ENCODE measurements around the gene ST6GALNAC3.

Gene ST6GALNAC3

DNA sequence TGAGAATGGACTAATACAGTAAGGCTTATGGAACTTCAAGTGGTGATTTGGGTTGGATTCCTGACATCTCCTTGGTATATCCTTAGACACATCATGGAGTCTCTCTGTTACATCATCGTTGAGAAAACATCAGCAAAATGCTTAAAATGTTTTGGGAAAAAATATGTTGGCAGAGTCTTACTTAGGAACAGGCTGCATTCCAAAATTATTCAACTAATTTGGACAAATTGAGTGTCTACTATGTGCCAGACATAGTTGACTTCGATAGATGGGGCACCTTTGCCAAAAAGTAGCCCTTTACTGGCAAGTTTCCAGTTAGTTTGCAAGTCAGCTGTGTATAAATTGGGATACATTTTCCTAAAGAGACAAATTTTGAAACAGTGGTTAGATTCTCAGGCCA is 539.3 kb downstream of the ST6GALNAC3 start:
- 95 to 98% methylated on average over 2 of the region's 2 CpGs for WGBS, 2 experiments
- H3K27me3 ChIP-seq (ENCODE audit: control insufficient read depth, insufficient read depth, low read length, poor library complexity, severe bottlenecking) = no peaks in the 10 kb centered on the region

DNA sequence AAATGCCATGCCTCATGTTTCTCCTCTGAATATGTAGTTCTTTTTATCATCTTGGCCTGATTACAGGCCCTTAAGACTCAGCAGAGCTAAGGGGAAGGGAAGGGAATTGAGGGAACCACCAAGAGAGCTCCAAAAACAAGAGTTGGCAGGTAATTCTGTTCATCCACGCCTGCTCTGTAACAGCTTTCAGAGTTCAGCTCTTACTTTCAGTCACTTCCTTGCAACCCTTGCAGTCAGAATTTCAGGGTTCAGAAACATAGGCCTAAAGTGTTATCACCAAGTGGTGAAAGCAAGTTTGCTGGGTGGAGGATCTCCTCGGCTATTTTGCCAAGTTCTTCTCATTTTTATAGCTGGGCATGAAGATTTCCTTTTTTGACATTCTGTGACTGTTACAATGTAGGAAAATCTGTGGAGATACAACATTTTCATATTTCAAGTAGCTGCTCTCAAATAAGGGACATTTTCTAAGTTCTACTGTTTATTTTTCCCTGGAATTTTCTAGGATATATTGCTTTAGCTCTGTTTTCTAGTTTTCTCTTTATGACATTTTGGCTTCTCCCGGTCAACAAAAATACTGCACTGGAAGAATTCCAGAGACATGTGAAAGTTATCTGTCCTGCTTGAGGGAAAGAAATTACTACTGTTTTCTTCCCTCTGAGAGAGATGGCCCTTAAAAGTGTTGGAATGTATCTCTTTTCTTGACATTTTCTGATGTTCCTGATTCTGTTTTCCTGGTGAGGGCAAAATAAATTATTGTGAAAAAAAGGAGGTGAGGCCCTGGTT is 540.9 kb downstream of the ST6GALNAC3 start:
- H3K27me3 ChIP-seq (ENCODE audit: control insufficient read depth, insufficient read depth, low read length, poor library complexity, severe bottlenecking) = no peaks in the 10 kb centered on the region
- H3K9me3 ChIP-seq (ENCODE audit: control insufficient read depth, low read length) = no peaks in the 10 kb centered on the region
- H3K4me3 ChIP-seq (ENCODE audit: insufficient read depth, low read depth, low read length) = no peak overlapping the region
- no peaks in the 10 kb centered on the region for H3K36me3 ChIP-seq (ENCODE audit: control insufficient read depth, insufficient read depth, low read length)
- H3K4me1 ChIP-seq (ENCODE audit: control insufficient read depth, insufficient read depth, low read length) = no peaks in the 10 kb centered on the region
- no peak overlapping the region for H3K27ac ChIP-seq (ENCODE audit: insufficient read depth, low read depth, low read length, poor library complexity, severe bottlenecking)
- WGBS, 2 experiments = 93 to 98% methylated on average over 3 of the region's 3 CpGs

More for the DNA sequence above, 539.3 kb downstream of the ST6GALNAC3 start:
- H3K27ac ChIP-seq (ENCODE audit: insufficient read depth, low read depth, low read length, poor library complexity, severe bottlenecking) = no peak overlapping the region
- H3K36me3 ChIP-seq (ENCODE audit: control insufficient read depth, insufficient read depth, low read length) = no peaks in the 10 kb centered on the region
- H3K9me3 ChIP-seq (ENCODE audit: control insufficient read depth, low read length) = no peaks in the 10 kb centered on the region
- no peaks in the 10 kb centered on the region for H3K4me1 ChIP-seq (ENCODE audit: control insufficient read depth, insufficient read depth, low read length)
- no peak overlapping the region for H3K4me3 ChIP-seq (ENCODE audit: insufficient read depth, low read depth, low read length)

DNA sequence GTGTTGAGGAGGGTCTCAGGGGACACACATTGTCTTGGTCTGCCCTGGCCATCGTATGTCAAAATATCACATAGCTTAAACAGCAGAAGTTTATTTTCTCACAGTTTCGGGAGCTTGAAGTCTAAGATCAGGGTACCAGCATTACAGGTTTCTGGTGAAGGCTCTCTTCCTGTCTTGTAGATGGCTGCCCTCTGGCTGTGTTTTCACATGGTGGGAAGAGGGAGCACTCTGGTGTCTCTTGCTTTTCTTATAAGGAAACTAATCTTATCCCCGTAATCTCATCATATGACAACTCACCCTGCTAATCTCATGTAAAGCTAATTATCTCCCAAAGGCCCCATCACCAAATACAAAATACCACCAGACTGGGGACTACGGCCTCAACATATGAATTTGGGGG is 545.8 kb downstream of the ST6GALNAC3 start:
- Histone ChIP-seq H3K27me3 (ENCODE audit: control insufficient read depth, insufficient read depth, low read length, poor library complexity, severe bottlenecking) (no peaks in the 10 kb centered on the region), H3K27ac (ENCODE audit: insufficient read depth, low read depth, low read length, poor library complexity, severe bottlenecking) (no peak overlapping the region), H3K36me3 (ENCODE audit: control insufficient read depth, insufficient read depth, low read length) (no peaks in the 10 kb centered on the region), H3K4me1 (ENCODE audit: control insufficient read depth, insufficient read depth, low read length) (peaks cover 10% of the 10 kb centered on the region), H3K9me3 (ENCODE audit: control insufficient read depth, low read length) (no peaks in the 10 kb centered on the region), H3K4me3 (ENCODE audit: insufficient read depth, low read depth, low read length) (no peak overlapping the region)
- WGBS, 2 experiments = 89 to 97% methylated on average over 4 of the region's 4 CpGs

DNA sequence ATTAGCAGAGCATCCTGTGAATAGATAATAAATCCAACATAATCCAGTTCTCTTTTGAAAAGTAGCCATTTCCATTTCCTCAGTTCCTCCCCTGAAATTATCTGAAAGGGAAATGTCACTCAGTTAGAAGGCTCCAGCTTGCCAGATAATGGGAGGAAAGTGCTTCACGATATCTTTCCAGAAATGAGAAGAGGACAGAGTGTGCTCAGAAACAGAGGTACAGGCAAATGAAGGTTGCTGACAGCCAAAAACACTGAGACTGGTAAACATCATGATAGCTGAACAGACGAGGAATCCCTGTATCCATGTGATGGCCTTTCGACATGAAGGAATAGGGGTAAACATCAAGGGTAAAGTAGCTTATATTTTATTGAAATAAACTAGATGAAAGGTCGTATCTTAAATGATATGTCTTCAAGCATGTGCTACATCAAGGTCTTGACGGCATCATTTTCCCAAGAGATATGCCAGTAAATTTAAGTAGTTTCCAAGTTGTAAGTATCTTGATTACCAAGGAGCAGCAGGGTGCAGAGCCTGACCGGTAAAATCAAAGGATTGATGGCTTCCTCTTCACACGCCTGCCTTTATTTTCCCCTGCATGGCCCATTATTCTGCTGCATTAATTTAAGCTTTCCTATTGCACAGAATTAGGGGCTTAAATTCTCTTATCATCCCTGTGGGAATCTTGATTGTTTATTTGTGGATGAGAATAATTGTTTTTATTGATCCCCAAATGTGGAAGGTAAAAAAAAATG is 548.4 kb downstream of the ST6GALNAC3 start:
- Histone ChIP-seq H3K4me3 (ENCODE audit: insufficient read depth, low read depth, low read length) (no peak overlapping the region), H3K27me3 (ENCODE audit: control insufficient read depth, insufficient read depth, low read length, poor library complexity, severe bottlenecking) (no peaks in the 10 kb centered on the region), H3K9me3 (ENCODE audit: control insufficient read depth, low read length) (no peaks in the 10 kb centered on the region), H3K36me3 (ENCODE audit: control insufficient read depth, insufficient read depth, low read length) (no peaks in the 10 kb centered on the region), H3K27ac (ENCODE audit: insufficient read depth, low read depth, low read length, poor library complexity, severe bottlenecking) (no peak overlapping the region), H3K4me1 (ENCODE audit: control insufficient read depth, insufficient read depth, low read length) (peaks cover 15% of the 10 kb centered on the region)
- 74 to 79% methylated on average over 7 of the region's 7 CpGs for WGBS, 2 experiments

DNA sequence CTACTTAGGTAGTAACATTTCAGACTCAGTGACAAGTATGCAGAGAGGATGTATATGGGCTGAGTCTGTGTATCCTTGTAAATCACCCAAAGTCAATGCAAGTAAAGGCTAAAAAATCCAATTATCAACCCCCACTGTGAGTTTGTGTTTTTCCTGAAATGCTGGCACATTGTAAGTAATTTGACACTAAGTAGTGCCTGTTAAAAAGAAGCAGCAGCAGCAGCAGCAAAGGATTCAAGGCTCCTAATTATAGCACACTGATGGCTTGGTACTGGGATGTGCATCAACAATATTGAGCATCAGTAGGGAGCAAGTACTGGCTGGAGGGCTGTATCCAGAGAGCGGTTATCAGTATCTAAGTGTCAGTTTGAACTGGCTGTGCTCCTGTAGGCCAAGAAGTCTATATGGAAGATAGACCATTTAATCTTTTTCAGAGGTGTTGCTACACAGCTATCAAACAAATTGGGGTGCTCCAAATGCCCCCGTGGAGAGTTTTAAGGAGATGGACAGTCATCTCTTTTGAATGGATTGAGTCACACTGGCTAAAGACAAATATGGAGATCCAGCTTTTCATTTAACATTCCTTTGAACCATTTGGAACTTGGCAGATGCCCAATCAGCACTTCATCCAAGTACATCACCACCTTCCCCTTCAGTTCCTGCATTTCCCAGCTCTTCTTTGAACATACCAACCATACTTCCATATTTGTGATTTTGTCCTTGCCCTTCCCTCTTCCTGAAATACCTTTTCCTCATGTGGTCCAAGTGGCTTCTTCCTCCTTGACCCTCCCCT is 551.5 kb downstream of the ST6GALNAC3 start:
- H3K4me3 ChIP-seq (ENCODE audit: insufficient read depth, low read depth, low read length) = no peak overlapping the region
- H3K4me1 ChIP-seq (ENCODE audit: control insufficient read depth, insufficient read depth, low read length) = peaks cover 15% of the 10 kb centered on the region
- 93% methylated on average over 2 of the region's 2 CpGs for WGBS, 2 experiments
- H3K27ac ChIP-seq (ENCODE audit: insufficient read depth, low read depth, low read length, poor library complexity, severe bottlenecking) = no peak overlapping the region
- no peaks in the 10 kb centered on the region for H3K27me3 ChIP-seq (ENCODE audit: control insufficient read depth, insufficient read depth, low read length, poor library complexity, severe bottlenecking)
- H3K36me3 ChIP-seq (ENCODE audit: control insufficient read depth, insufficient read depth, low read length) = no peaks in the 10 kb centered on the region
- H3K9me3 ChIP-seq (ENCODE audit: control insufficient read depth, low read length) = no peaks in the 10 kb centered on the region

DNA sequence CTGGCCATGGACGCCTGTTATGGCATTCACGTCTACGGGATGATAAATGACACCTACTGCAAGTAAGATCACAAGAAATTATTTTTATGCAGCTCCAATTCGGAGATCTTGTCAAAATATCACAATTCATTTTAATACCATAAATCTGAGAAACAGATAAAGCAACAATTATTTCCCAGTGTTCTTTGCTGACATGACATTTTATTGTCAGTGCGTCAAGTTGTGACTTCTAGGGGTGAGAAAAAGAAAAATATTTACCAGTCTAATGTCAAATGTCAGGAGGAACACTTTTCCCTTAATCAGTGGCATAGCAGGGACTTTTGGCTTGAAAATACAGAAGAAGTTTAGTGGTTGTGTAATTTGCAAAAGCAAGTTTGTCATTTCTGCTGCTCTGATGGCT is 553.0 kb downstream of the ST6GALNAC3 start:
- H3K27ac ChIP-seq (ENCODE audit: insufficient read depth, low read depth, low read length, poor library complexity, severe bottlenecking) = no peak overlapping the region
- no peaks in the 10 kb centered on the region for H3K36me3 ChIP-seq (ENCODE audit: control insufficient read depth, insufficient read depth, low read length)
- WGBS, 2 experiments = 94 to 97% methylated on average over 5 of the region's 5 CpGs
- no peak overlapping the region for H3K4me3 ChIP-seq (ENCODE audit: insufficient read depth, low read depth, low read length)
- no peaks in the 10 kb centered on the region for H3K9me3 ChIP-seq (ENCODE audit: control insufficient read depth, low read length)
- H3K27me3 ChIP-seq (ENCODE audit: control insufficient read depth, insufficient read depth, low read length, poor library complexity, severe bottlenecking) = no peaks in the 10 kb centered on the region
- peaks cover 15% of the 10 kb centered on the region for H3K4me1 ChIP-seq (ENCODE audit: control insufficient read depth, insufficient read depth, low read length)

DNA sequence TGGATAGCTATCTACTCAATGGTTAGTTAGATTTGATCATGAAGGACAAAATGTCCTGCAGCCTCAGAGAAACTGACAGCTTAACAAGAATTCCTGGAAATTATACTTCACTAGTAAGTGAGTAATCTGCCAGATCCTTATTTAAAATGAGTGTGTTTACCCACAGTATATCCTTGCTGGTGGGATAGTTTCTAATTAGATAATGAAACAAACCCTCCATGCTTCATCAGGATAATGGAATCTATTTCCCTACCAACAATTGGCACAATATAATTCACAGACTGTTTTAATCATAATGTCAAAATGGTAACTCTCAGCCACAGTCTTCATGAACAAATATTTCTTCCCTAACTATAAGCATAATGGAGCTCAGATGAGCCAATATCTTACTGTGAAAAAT is 553.4 kb downstream of the ST6GALNAC3 start:
- Histone ChIP-seq H3K27me3 (ENCODE audit: control insufficient read depth, insufficient read depth, low read length, poor library complexity, severe bottlenecking) (no peaks in the 10 kb centered on the region), H3K27ac (ENCODE audit: insufficient read depth, low read depth, low read length, poor library complexity, severe bottlenecking) (no peak overlapping the region), H3K4me3 (ENCODE audit: insufficient read depth, low read depth, low read length) (no peak overlapping the region), H3K36me3 (ENCODE audit: control insufficient read depth, insufficient read depth, low read length) (no peaks in the 10 kb centered on the region), H3K4me1 (ENCODE audit: control insufficient read depth, insufficient read depth, low read length) (peaks cover 15% of the 10 kb centered on the region), H3K9me3 (ENCODE audit: control insufficient read depth, low read length) (no peaks in the 10 kb centered on the region)

DNA sequence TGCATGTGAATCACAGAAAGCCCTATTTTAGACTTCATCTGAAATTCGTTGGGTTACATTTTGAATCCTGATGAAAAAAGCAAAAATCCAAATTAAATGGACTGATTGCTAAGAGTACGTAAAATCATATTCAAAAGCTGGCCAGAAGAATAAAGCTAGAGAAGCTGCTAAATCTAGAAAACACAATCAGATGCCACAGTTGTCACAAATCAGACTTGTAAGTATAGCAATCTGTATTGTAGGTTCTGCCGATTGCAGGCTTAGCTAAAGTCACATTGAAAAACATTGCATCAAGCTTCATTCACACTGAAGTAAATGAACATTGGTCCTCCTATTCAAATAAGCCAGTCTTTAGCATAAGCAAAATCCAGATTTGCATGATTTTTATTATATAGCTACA is 557.6 kb downstream of the ST6GALNAC3 start:
- Histone ChIP-seq H3K36me3 (ENCODE audit: control insufficient read depth, insufficient read depth, low read length) (no peaks in the 10 kb centered on the region), H3K27me3 (ENCODE audit: control insufficient read depth, insufficient read depth, low read length, poor library complexity, severe bottlenecking) (no peaks in the 10 kb centered on the region), H3K9me3 (ENCODE audit: control insufficient read depth, low read length) (no peaks in the 10 kb centered on the region), H3K4me1 (ENCODE audit: control insufficient read depth, insufficient read depth, low read length) (no peaks in the 10 kb centered on the region), H3K4me3 (ENCODE audit: insufficient read depth, low read depth, low read length) (no peak overlapping the region), H3K27ac (ENCODE audit: insufficient read depth, low read depth, low read length, poor library complexity, severe bottlenecking) (no peak overlapping the region)
- 99 to 100% methylated on average over 3 of the region's 3 CpGs for WGBS, 2 experiments

DNA sequence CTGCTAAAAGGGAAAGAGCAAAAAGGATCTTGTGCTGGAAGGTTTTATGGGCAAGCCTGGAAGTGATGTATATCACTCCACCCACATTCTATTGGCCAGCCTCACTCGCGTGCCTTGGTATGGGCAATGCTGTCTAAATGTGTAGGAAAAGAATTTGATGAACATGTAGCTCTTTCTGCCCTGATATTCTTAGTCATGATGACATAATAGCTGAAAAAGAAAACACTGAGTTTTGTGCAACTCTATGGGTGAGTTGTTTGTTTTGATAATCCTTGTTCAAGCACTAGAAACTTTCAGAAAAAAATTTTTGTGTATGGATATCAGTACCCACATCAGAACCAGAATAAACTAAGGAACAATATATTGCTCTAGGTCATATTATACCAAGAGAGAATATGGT is 561.2 kb downstream of the ST6GALNAC3 start:
- H3K4me1 ChIP-seq (ENCODE audit: control insufficient read depth, insufficient read depth, low read length) = no peaks in the 10 kb centered on the region
- WGBS, 2 experiments = 87 to 100% methylated on average over 2 of the region's 2 CpGs
- no peaks in the 10 kb centered on the region for H3K36me3 ChIP-seq (ENCODE audit: control insufficient read depth, insufficient read depth, low read length)
- no peak overlapping the region for H3K27ac ChIP-seq (ENCODE audit: insufficient read depth, low read depth, low read length, poor library complexity, severe bottlenecking)
- no peaks in the 10 kb centered on the region for H3K9me3 ChIP-seq (ENCODE audit: control insufficient read depth, low read length)
- no peaks in the 10 kb centered on the region for H3K27me3 ChIP-seq (ENCODE audit: control insufficient read depth, insufficient read depth, low read length, poor library complexity, severe bottlenecking)
- no peak overlapping the region for H3K4me3 ChIP-seq (ENCODE audit: insufficient read depth, low read depth, low read length)

DNA sequence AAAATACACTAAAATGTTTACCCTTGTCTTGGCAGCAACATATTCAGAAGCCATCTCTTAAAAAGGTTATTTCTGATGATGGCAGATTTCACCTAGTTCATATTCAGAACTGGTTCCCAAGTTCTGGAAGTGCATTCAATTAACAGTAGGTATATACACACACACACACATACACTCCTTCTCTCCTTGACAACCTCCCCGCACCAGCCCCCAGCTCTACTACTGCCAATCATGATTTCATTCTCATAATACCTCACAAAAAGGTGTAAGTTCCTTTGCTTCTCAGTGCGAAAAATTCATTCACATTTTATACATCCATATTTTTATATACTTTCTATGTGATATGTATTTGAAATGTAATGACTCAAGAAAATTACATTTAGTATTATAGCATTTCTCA is 564.6 kb downstream of the ST6GALNAC3 start:
- no peaks in the 10 kb centered on the region for H3K9me3 ChIP-seq (ENCODE audit: control insufficient read depth, low read length)
- WGBS, 2 experiments = 89 to 92% methylated on average over 1 to 2 of the region's 2 CpGs
- H3K4me1 ChIP-seq (ENCODE audit: control insufficient read depth, insufficient read depth, low read length) = no peaks in the 10 kb centered on the region
- no peaks in the 10 kb centered on the region for H3K36me3 ChIP-seq (ENCODE audit: control insufficient read depth, insufficient read depth, low read length)
- H3K4me3 ChIP-seq (ENCODE audit: insufficient read depth, low read depth, low read length) = no peak overlapping the region
- H3K27ac ChIP-seq (ENCODE audit: insufficient read depth, low read depth, low read length, poor library complexity, severe bottlenecking) = no peak overlapping the region
- no peaks in the 10 kb centered on the region for H3K27me3 ChIP-seq (ENCODE audit: control insufficient read depth, insufficient read depth, low read length, poor library complexity, severe bottlenecking)

All from ectodermal cell (in vitro differentiated cells).